H1 (cell line): ENCODE results near the gene ZNF135.

Experiments used
- BRCA1 ChIP-seq: IDR thresholded peaks from 2 replicates; pipeline ENCODE4 v1.6.1; 2012; ENCODE audit warnings: low read depth, low read length, improper control_type of control experiment
- EGR1 ChIP-seq: IDR thresholded peaks from 2 replicates; pipeline ENCODE4 v1.6.1; 2011; ENCODE audit warnings: low read depth, low read length, borderline replicate concordance
- POLR2A ChIP-seq, 2 experiments: IDR thresholded peaks; 1 replicate in 1 of 2; 2 replicates in 1 of 2; pipeline ENCODE4 v1.6.1; 2011; ENCODE audit warnings: low read depth in 2 of 2, low read length in 2 of 2, mild to moderate bottlenecking in 2 of 2; ENCODE audit errors: control extremely low read depth in 1 of 2
- SIRT6 ChIP-seq: IDR thresholded peaks from one replicate; pipeline ENCODE4 v1.7.1; 2012; ENCODE audit warnings: low read length, inconsistent platforms
- SP1 ChIP-seq: IDR thresholded peaks from 2 replicates; pipeline ENCODE4 v1.6.1; 2011; ENCODE audit warnings: low read depth, low read length
- TAF1 ChIP-seq: IDR thresholded peaks from 2 replicates; pipeline ENCODE4 v1.6.1; 2011; ENCODE audit warnings: mild to moderate bottlenecking, low read depth, low read length
- TF ChIP-seq, protein P1 (sequence below): IDR thresholded peaks from 2 replicates; pipeline ENCODE4 v1.6.1; 2012; ENCODE audit warnings: inconsistent platforms
- TF ChIP-seq, protein P2 (sequence below), 3 experiments: IDR thresholded peaks; 1 replicate in 2 of 3; 2 replicates in 1 of 3; pipeline versions ENCODE4 v1.5.1 to v1.6.1; 2011; ENCODE audit warnings: low read length in 3 of 3, mild to moderate bottlenecking in 3 of 3, inconsistent platforms in 2 of 3, low read depth in 1 of 3, moderate library complexity in 1 of 3; ENCODE audit not compliant: insufficient read depth in 1 of 3; ENCODE audit errors: control extremely low read depth in 1 of 3

DNA sequence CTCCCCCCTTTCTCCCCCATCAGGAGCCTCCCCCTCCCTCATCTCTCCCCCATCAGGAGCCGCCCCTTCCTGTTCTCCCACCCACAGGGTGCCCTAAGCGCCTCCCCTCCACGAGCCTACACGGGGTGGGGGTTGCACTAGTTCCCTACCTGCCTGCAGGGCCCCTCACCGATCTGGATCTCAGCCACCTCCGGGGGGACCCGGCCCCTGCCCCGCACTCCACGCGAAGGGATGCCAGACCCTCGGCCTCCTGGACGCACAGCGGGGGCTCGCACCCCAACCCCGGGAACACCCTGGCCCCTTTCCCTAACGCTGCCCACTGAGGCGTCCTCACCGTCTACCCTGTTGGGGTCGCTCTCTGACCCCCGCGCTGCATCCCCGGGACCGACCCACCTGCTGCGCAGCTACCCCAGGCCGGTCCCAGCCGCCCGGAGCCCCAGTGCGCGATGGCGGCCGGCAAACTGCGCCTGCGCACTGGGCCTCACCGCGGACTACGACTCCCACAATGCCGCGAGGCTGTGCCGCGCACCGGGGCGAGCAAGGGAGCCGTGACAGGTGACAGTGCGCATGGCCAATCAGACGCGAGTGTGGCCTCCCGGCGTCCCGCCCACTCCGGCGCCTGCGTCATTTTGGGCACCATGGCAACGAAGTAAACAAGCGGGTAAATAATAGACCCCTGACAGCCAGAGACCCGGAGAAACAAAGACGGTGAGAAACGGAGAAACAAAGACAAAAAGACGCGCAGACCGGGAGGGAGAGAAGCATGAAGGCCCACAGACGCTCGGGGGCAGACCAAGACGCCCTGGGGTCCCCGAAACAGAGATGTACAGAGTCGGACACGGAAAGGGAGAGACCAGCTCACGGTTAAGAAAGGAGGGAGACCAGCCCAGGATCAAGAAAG lies 38.9 kb downstream of the ZNF135 start, which contains the start of gene ZSCAN18:
- TF ChIP-seq SIRT6 (no peak), EGR1 (peak; percentile 53), POLR2A (IDR thresholded peaks at IDR 0.05; ENCODE audit: control extremely low read depth in 1 of 2, low read depth in 2 of 2, low read length in 2 of 2) (peak in 1 of 2 experiments; percentile 46; a peak in 2 of 3 replicates), TAF1 (peak; percentile 81), BRCA1 (no peak), SP1 (peak; percentile 93)
- TF ChIP-seq, protein P1, sequence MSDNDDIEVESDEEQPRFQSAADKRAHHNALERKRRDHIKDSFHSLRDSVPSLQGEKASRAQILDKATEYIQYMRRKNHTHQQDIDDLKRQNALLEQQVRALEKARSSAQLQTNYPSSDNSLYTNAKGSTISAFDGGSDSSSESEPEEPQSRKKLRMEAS = no peak; the same call in 1 of the 2 replicates
- TF ChIP-seq, protein P2, sequence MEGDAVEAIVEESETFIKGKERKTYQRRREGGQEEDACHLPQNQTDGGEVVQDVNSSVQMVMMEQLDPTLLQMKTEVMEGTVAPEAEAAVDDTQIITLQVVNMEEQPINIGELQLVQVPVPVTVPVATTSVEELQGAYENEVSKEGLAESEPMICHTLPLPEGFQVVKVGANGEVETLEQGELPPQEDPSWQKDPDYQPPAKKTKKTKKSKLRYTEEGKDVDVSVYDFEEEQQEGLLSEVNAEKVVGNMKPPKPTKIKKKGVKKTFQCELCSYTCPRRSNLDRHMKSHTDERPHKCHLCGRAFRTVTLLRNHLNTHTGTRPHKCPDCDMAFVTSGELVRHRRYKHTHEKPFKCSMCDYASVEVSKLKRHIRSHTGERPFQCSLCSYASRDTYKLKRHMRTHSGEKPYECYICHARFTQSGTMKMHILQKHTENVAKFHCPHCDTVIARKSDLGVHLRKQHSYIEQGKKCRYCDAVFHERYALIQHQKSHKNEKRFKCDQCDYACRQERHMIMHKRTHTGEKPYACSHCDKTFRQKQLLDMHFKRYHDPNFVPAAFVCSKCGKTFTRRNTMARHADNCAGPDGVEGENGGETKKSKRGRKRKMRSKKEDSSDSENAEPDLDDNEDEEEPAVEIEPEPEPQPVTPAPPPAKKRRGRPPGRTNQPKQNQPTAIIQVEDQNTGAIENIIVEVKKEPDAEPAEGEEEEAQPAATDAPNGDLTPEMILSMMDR (IDR thresholded peaks at IDR 0.05; ENCODE audit: control extremely low read depth in 1 of 3, insufficient read depth in 1 of 3, low read depth in 1 of 3, low read length in 3 of 3) = no peak; a peak in 1 of 4 replicates
